ENCODE results near the gene EGFL7. TPM values are rescaled to one million over a fixed set of nuclear protein-coding genes. Genes with fewer than 3 reads are reported as not detected.

The EGFL7 gene
- total and polyA plus RNA-seq, 2 of the 8 experiments (the other 6 are each of a cell fraction or from before 2014, with no cell fraction given) = 37.8 to 53.4 TPM

DNA sequence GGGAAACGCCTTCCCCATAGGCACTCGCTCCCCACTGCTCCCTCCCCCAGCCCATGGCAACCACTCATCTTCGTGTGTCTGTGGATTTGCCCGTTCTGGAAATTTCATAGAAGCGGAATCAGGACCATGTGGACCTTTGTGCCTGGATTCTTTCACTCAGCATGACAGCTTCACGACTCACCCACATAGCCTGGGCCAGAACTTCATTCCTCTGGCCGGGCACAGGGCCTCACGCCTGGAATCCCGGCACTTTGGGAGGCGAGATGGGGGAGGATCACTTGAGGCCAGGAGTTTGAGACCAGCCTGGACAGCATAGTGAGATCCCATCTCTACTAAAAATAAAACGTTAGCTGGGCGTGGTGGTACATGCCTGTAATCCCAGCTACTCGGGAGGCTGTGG lies 37.6 kb downstream of the EGFL7 start (continued):
- TF ChIP-seq, protein P1, sequence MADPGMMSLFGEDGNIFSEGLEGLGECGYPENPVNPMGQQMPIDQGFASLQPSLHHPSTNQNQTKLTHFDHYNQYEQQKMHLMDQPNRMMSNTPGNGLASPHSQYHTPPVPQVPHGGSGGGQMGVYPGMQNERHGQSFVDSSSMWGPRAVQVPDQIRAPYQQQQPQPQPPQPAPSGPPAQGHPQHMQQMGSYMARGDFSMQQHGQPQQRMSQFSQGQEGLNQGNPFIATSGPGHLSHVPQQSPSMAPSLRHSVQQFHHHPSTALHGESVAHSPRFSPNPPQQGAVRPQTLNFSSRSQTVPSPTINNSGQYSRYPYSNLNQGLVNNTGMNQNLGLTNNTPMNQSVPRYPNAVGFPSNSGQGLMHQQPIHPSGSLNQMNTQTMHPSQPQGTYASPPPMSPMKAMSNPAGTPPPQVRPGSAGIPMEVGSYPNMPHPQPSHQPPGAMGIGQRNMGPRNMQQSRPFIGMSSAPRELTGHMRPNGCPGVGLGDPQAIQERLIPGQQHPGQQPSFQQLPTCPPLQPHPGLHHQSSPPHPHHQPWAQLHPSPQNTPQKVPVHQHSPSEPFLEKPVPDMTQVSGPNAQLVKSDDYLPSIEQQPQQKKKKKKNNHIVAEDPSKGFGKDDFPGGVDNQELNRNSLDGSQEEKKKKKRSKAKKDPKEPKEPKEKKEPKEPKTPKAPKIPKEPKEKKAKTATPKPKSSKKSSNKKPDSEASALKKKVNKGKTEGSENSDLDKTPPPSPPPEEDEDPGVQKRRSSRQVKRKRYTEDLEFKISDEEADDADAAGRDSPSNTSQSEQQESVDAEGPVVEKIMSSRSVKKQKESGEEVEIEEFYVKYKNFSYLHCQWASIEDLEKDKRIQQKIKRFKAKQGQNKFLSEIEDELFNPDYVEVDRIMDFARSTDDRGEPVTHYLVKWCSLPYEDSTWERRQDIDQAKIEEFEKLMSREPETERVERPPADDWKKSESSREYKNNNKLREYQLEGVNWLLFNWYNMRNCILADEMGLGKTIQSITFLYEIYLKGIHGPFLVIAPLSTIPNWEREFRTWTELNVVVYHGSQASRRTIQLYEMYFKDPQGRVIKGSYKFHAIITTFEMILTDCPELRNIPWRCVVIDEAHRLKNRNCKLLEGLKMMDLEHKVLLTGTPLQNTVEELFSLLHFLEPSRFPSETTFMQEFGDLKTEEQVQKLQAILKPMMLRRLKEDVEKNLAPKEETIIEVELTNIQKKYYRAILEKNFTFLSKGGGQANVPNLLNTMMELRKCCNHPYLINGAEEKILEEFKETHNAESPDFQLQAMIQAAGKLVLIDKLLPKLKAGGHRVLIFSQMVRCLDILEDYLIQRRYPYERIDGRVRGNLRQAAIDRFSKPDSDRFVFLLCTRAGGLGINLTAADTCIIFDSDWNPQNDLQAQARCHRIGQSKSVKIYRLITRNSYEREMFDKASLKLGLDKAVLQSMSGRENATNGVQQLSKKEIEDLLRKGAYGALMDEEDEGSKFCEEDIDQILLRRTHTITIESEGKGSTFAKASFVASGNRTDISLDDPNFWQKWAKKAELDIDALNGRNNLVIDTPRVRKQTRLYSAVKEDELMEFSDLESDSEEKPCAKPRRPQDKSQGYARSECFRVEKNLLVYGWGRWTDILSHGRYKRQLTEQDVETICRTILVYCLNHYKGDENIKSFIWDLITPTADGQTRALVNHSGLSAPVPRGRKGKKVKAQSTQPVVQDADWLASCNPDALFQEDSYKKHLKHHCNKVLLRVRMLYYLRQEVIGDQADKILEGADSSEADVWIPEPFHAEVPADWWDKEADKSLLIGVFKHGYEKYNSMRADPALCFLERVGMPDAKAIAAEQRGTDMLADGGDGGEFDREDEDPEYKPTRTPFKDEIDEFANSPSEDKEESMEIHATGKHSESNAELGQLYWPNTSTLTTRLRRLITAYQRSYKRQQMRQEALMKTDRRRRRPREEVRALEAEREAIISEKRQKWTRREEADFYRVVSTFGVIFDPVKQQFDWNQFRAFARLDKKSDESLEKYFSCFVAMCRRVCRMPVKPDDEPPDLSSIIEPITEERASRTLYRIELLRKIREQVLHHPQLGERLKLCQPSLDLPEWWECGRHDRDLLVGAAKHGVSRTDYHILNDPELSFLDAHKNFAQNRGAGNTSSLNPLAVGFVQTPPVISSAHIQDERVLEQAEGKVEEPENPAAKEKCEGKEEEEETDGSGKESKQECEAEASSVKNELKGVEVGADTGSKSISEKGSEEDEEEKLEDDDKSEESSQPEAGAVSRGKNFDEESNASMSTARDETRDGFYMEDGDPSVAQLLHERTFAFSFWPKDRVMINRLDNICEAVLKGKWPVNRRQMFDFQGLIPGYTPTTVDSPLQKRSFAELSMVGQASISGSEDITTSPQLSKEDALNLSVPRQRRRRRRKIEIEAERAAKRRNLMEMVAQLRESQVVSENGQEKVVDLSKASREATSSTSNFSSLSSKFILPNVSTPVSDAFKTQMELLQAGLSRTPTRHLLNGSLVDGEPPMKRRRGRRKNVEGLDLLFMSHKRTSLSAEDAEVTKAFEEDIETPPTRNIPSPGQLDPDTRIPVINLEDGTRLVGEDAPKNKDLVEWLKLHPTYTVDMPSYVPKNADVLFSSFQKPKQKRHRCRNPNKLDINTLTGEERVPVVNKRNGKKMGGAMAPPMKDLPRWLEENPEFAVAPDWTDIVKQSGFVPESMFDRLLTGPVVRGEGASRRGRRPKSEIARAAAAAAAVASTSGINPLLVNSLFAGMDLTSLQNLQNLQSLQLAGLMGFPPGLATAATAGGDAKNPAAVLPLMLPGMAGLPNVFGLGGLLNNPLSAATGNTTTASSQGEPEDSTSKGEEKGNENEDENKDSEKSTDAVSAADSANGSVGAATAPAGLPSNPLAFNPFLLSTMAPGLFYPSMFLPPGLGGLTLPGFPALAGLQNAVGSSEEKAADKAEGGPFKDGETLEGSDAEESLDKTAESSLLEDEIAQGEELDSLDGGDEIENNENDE (IDR thresholded peaks at IDR 0.05; ENCODE audit: insufficient replicate concordance, low read length) = no peak
- TF ChIP-seq GABPA (IDR thresholded peaks at IDR 0.05; ENCODE audit: borderline replicate concordance, insufficient read depth, low read length) (no peak), JUND (IDR thresholded peaks at IDR 0.05; ENCODE audit: low read length) (no peak)
